Measurements from ENCODE around the gene ENOX2.

DNA sequence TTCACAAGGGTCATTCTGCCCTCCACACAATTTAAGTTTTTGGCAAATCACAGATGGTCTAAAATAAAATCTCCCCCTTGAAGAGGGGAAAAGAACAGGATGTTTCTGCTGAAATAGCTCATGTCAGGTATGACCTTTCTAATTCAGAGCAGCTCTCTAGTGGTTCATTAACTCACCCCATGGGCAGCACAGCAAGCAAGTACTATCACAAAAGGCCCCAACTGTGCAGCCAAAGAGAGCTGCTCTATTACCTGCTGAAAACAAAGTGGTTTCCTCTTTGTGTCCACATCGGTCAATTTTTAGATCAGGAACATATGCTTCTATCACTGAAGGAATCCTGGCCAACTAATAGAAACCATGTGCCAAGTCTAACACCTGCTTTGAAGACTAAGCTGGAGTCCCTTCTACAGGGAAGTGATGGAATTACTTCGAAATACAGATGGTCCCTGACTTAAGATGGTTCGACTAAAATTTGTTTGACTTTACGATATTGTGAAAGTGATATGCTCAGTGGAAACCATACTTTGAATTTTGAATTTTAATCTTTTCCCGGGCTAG, 164.3 kb downstream of the ENOX2 start:
- TF ChIP-seq, protein P1, sequence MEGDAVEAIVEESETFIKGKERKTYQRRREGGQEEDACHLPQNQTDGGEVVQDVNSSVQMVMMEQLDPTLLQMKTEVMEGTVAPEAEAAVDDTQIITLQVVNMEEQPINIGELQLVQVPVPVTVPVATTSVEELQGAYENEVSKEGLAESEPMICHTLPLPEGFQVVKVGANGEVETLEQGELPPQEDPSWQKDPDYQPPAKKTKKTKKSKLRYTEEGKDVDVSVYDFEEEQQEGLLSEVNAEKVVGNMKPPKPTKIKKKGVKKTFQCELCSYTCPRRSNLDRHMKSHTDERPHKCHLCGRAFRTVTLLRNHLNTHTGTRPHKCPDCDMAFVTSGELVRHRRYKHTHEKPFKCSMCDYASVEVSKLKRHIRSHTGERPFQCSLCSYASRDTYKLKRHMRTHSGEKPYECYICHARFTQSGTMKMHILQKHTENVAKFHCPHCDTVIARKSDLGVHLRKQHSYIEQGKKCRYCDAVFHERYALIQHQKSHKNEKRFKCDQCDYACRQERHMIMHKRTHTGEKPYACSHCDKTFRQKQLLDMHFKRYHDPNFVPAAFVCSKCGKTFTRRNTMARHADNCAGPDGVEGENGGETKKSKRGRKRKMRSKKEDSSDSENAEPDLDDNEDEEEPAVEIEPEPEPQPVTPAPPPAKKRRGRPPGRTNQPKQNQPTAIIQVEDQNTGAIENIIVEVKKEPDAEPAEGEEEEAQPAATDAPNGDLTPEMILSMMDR (conservative IDR thresholded peaks at IDR 0.05 in 1 of 2, IDR thresholded peaks at IDR 0.05 in 1 of 2; ENCODE audit: low read depth in 1 of 2, low read length in 2 of 2): no peak
- TF ChIP-seq EZH2 (IDR thresholded peaks at IDR 0.05; ENCODE audit: low read length, missing control alignments): no peak

Measured in fibroblast of lung (primary cell).